HEK293 (cell line): ENCODE results near the gene RPS6KA5.
"Not testable (repeated sequence)": the region's sequence is repeated elsewhere in the genome, so short reads cannot be mapped to it uniquely, and the experiment has no call there.

Source experiments
- CTCF ChIA-PET: fragments of 350-600 bp; formaldehyde crosslinking; extraction: SDS; loops from one replicate; lab custom pipeline; 2021; ENCODE audit warnings: antibody characterized with exemption; lab: Yijun Ruan, JAX
- POLR2A ChIA-PET: fragments of 300-600 bp; formaldehyde crosslinking; extraction: SDS; loops from one replicate; lab custom pipeline; 2020; ENCODE audit warnings: antibody characterized with exemption, inconsistent platforms; lab: Yijun Ruan, JAX
- H3K27ac ChIP-seq: fragments of 200-500 bp; sonication (Bioruptor generic); 2 replicates; pipeline ENCODE4 v1.5.1; 2014; ENCODE audit warnings: low read depth, low read length, control low read depth, inconsistent platforms; ENCODE audit errors: extremely low read depth
- H3K36me3 ChIP-seq, 2 experiments: fragments of 200-500 bp in 1 of 2; sonication (Bioruptor generic) in 1 of 2; 1 replicate in 1 of 2; 2 replicates in 1 of 2; pipeline ENCODE4 v1.5.1; 2014 to 2017; ENCODE audit warnings: inconsistent platforms in 2 of 2, low read length in 2 of 2; ENCODE audit not compliant: control insufficient read depth in 2 of 2, insufficient read depth in 1 of 2
- H3K4me1 ChIP-seq: fragments of 200-500 bp; sonication (Bioruptor generic); 2 replicates; pipeline ENCODE4 v1.5.1; 2014; ENCODE audit warnings: mild to moderate bottlenecking, low read length, inconsistent platforms; ENCODE audit not compliant: control insufficient read depth, insufficient read depth
- H3K4me3 ChIP-seq: 2 replicates; pipeline ENCODE4 v1.5.1; 2011; ENCODE audit warnings: low read depth, mild to moderate bottlenecking, control low read depth, low read length, moderate library complexity
- H3K9me3 ChIP-seq: fragments of 200-500 bp; sonication (Bioruptor generic); 2 replicates; pipeline ENCODE4 v1.5.1; 2014; ENCODE audit warnings: low read depth, low read length, inconsistent platforms; ENCODE audit not compliant: control insufficient read depth, insufficient read depth
- BCL11B ChIP-seq: fragments of 450-650 bp; formaldehyde crosslinking; IDR thresholded peaks from 2 replicates; pipeline ENCODE4 v1.5.1; 2016; ENCODE audit warnings: low read depth, missing biosample characterization, missing genetic modification characterization
- EGR2 ChIP-seq: fragments of 450-650 bp; formaldehyde crosslinking; IDR thresholded peaks from 2 replicates; pipeline ENCODE4 v1.5.1; 2016; ENCODE audit warnings: low read depth, missing biosample characterization, missing genetic modification characterization
- GLI2 ChIP-seq: fragments of 450-650 bp; formaldehyde crosslinking; IDR thresholded peaks from 2 replicates; pipeline ENCODE4; 2017; ENCODE audit warnings: missing biosample characterization, missing genetic modification characterization, low read depth, borderline replicate concordance
- HOXD13 ChIP-seq: sonication (generic); formaldehyde crosslinking; IDR thresholded peaks from 2 replicates; pipeline ENCODE4 v1.8.0; 2022; ENCODE audit warnings: missing genetic modification reagents, borderline replicate concordance
- KLF1 ChIP-seq: fragments of 450-650 bp; formaldehyde crosslinking; IDR thresholded peaks from 2 replicates; pipeline ENCODE4 v1.5.1; 2016; ENCODE audit warnings: missing biosample characterization, missing genetic modification characterization
- MEIS1 ChIP-seq: sonication (generic); formaldehyde crosslinking; IDR thresholded peaks from 2 replicates; pipeline ENCODE4 v1.8.1; 2022; ENCODE audit warnings: missing genetic modification reagents, mild to moderate bottlenecking, borderline replicate concordance
- OSR2 ChIP-seq: fragments of 450-650 bp; formaldehyde crosslinking; IDR thresholded peaks from 2 replicates; pipeline ENCODE4 v1.5.1; 2016; ENCODE audit warnings: missing biosample characterization, missing genetic modification characterization
- RBAK ChIP-seq: fragments of 450-650 bp; formaldehyde crosslinking; IDR thresholded peaks from 2 replicates; pipeline ENCODE4 v1.5.1; 2016; ENCODE audit warnings: missing biosample characterization, missing genetic modification characterization
- REPIN1 ChIP-seq: fragments of 450-650 bp; formaldehyde crosslinking; IDR thresholded peaks from 2 replicates; pipeline ENCODE4 v1.5.1; 2017; ENCODE audit warnings: missing biosample characterization, missing genetic modification characterization, low read depth
- ZBTB1 ChIP-seq: fragments of 450-650 bp; formaldehyde crosslinking; IDR thresholded peaks from 2 replicates; pipeline ENCODE4 v1.5.1; 2016; ENCODE audit warnings: missing biosample characterization, missing genetic modification characterization
- ZBTB48 ChIP-seq: fragments of 450-650 bp; formaldehyde crosslinking; IDR thresholded peaks from 2 replicates; pipeline ENCODE4 v1.5.1; 2016; ENCODE audit warnings: missing biosample characterization, missing genetic modification characterization
- ZBTB8A ChIP-seq: fragments of 450-650 bp; formaldehyde crosslinking; IDR thresholded peaks from 2 replicates; pipeline ENCODE4 v1.5.1; 2016; ENCODE audit warnings: missing biosample characterization, missing genetic modification characterization
- ZFP41 ChIP-seq: fragments of 450-650 bp; formaldehyde crosslinking; IDR thresholded peaks from 2 replicates; pipeline ENCODE4 v1.5.1; 2016; ENCODE audit warnings: missing biosample characterization, missing genetic modification characterization, borderline replicate concordance
- ZIC2 ChIP-seq: fragments of 450-650 bp; formaldehyde crosslinking; IDR thresholded peaks from 2 replicates; pipeline ENCODE4 v1.5.1; 2016; ENCODE audit warnings: missing biosample characterization, missing genetic modification characterization
- ZNF112 ChIP-seq: fragments of 450-650 bp; formaldehyde crosslinking; IDR thresholded peaks from 2 replicates; pipeline ENCODE4 v1.5.0; 2017; ENCODE audit warnings: missing biosample characterization, missing genetic modification characterization
- ZNF211 ChIP-seq: fragments of 450-650 bp; formaldehyde crosslinking; IDR thresholded peaks from 2 replicates; pipeline ENCODE4 v1.5.1; 2016; ENCODE audit warnings: low read depth, missing biosample characterization, missing genetic modification characterization
- ZNF248 ChIP-seq: fragments of 450-650 bp; formaldehyde crosslinking; IDR thresholded peaks from 2 replicates; pipeline ENCODE4 v1.5.1; 2017; ENCODE audit warnings: missing biosample characterization, missing genetic modification characterization
- ZNF266 ChIP-seq: fragments of 450-650 bp; formaldehyde crosslinking; IDR thresholded peaks from 2 replicates; pipeline ENCODE4 v1.5.1; 2016; ENCODE audit warnings: missing biosample characterization, missing genetic modification characterization, low read depth
- ZNF514 ChIP-seq: fragments of 450-650 bp; formaldehyde crosslinking; IDR thresholded peaks from 2 replicates; pipeline ENCODE4 v1.5.1; 2016; ENCODE audit warnings: missing biosample characterization, missing genetic modification characterization
- ZNF585B ChIP-seq: fragments of 450-650 bp; formaldehyde crosslinking; IDR thresholded peaks from 2 replicates; pipeline ENCODE4 v1.5.1; 2016; ENCODE audit warnings: missing biosample characterization, missing genetic modification characterization
- ZNF624 ChIP-seq: fragments of 450-650 bp; formaldehyde crosslinking; IDR thresholded peaks from 2 replicates; pipeline ENCODE4 v1.5.1; 2017; ENCODE audit warnings: missing biosample characterization, missing genetic modification characterization
- ZNF677 ChIP-seq: fragments of 450-650 bp; IDR thresholded peaks from 2 replicates; pipeline ENCODE4 v1.5.0; 2018; ENCODE audit warnings: missing biosample characterization, mild to moderate bottlenecking, missing genetic modification characterization, moderate library complexity
- ZNF785 ChIP-seq: fragments of 450-650 bp; formaldehyde crosslinking; IDR thresholded peaks from 2 replicates; pipeline ENCODE4 v1.5.1; 2016; ENCODE audit warnings: missing biosample characterization, missing genetic modification characterization
- ZNF791 ChIP-seq: fragments of 450-650 bp; formaldehyde crosslinking; IDR thresholded peaks from 2 replicates; pipeline ENCODE4 v1.5.1; 2016; ENCODE audit warnings: missing biosample characterization, missing genetic modification characterization
- ZSCAN30 ChIP-seq: fragments of 450-650 bp; IDR thresholded peaks from 2 replicates; pipeline ENCODE4 v1.5.1; 2018; ENCODE audit warnings: missing biosample characterization, mild to moderate bottlenecking, missing genetic modification characterization, moderate library complexity
- TF ChIP-seq, protein P1 (sequence below): fragments of 450-650 bp; formaldehyde crosslinking; IDR thresholded peaks from 2 replicates; pipeline ENCODE4 v1.5.1; 2016; ENCODE audit warnings: missing biosample characterization, missing genetic modification characterization, borderline replicate concordance
- TF ChIP-seq, protein P2 (sequence below): fragments of 450-650 bp; formaldehyde crosslinking; IDR thresholded peaks from 2 replicates; pipeline ENCODE4 v1.5.1; 2017; ENCODE audit warnings: missing biosample characterization, missing genetic modification characterization
- TF ChIP-seq, protein P3 (sequence below): fragments of 450-650 bp; formaldehyde crosslinking; IDR thresholded peaks from 2 replicates; pipeline ENCODE4 v1.5.1; 2016; ENCODE audit warnings: missing biosample characterization, missing genetic modification characterization
- TF ChIP-seq, protein P4 (sequence below): fragments of 450-650 bp; formaldehyde crosslinking; IDR thresholded peaks from 2 replicates; pipeline ENCODE4 v1.5.1; 2017; ENCODE audit warnings: missing biosample characterization, missing genetic modification characterization
- TF ChIP-seq, protein P5 (sequence below): fragments of 450-650 bp; formaldehyde crosslinking; IDR thresholded peaks from 2 replicates; pipeline ENCODE4; 2016; ENCODE audit warnings: missing biosample characterization, missing genetic modification characterization

Gene RPS6KA5

DNA sequence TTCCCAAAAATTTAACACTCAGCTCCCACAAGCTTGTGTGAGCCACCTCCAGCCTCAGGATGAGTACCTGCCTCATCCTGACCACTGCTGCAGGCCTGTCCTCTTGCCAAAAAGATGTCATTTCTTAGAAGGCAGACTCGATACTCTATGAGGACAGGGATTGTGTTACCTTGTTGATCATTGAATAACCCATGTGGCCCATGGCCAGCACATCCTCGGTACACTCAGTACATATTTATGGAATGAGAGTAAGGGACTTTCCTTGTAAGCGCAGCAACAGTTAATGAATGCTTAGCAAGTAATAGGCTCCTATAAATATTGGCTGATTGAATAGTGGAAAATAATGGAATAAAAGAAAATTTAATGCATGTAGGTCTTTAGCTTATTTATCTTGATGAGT, 38.1 kb upstream of the RPS6KA5 start (continued):
- TF ChIP-seq ZNF514 (tag by site-specific recombination) (no peak), GLI2 (no peak), ZNF624 (tag by site-specific recombination) (no peak), ZFP41 (tag by site-specific recombination) (no peak), EGR2 (tag by site-specific recombination) (no peak), BCL11B (tag by site-specific recombination) (no peak), OSR2 (tag by site-specific recombination) (no peak)
- TF ChIP-seq, protein P1, sequence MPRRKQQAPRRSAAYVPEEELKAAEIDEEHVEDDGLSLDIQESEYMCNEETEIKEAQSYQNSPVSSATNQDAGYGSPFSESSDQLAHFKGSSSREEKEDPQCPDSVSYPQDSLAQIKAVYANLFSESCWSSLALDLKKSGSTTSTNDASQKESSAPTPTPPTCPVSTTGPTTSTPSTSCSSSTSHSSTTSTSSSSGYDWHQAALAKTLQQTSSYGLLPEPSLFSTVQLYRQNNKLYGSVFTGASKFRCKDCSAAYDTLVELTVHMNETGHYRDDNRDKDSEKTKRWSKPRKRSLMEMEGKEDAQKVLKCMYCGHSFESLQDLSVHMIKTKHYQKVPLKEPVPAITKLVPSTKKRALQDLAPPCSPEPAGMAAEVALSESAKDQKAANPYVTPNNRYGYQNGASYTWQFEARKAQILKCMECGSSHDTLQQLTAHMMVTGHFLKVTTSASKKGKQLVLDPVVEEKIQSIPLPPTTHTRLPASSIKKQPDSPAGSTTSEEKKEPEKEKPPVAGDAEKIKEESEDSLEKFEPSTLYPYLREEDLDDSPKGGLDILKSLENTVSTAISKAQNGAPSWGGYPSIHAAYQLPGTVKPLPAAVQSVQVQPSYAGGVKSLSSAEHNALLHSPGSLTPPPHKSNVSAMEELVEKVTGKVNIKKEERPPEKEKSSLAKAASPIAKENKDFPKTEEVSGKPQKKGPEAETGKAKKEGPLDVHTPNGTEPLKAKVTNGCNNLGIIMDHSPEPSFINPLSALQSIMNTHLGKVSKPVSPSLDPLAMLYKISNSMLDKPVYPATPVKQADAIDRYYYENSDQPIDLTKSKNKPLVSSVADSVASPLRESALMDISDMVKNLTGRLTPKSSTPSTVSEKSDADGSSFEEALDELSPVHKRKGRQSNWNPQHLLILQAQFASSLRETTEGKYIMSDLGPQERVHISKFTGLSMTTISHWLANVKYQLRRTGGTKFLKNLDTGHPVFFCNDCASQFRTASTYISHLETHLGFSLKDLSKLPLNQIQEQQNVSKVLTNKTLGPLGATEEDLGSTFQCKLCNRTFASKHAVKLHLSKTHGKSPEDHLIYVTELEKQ (tag by site-specific recombination) = no peak
- TF ChIP-seq, protein P2, sequence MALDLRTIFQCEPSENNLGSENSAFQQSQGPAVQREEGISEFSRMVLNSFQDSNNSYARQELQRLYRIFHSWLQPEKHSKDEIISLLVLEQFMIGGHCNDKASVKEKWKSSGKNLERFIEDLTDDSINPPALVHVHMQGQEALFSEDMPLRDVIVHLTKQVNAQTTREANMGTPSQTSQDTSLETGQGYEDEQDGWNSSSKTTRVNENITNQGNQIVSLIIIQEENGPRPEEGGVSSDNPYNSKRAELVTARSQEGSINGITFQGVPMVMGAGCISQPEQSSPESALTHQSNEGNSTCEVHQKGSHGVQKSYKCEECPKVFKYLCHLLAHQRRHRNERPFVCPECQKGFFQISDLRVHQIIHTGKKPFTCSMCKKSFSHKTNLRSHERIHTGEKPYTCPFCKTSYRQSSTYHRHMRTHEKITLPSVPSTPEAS (tag by site-specific recombination) = no peak
- TF ChIP-seq, protein P3, sequence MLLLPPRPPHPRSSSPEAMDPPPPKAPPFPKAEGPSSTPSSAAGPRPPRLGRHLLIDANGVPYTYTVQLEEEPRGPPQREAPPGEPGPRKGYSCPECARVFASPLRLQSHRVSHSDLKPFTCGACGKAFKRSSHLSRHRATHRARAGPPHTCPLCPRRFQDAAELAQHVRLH (tag by site-specific recombination) = no peak

DNA sequence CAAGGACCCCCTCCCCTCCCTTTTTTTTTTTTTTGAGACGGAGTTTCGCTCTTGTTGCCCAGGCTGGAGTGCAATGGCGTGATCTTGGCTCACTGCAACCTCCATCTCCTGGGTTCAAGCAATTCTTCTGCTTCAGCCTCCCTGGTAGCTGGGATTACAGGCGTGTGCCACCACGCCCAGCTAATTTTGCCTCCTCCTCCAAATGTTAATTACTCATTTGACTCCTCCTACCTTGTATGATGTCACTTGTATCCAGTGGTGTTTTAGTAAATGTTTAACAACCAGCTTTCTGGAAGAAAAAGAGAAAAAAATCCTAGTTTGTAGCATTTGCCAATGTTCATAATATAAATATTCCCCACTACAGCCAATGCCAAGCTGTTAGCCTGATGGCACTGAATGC, 37.2 kb upstream of the RPS6KA5 start:
- H3K4me1 ChIP-seq, POLR2A ChIA-PET, H3K27ac ChIP-seq, H3K4me3 ChIP-seq, H3K9me3 ChIP-seq, H3K36me3 ChIP-seq: not testable (repeated sequence)
- CTCF ChIA-PET = interaction anchor here (0.6 to 2.1 kb wide), 2 partner anchors 32 to 42 kb away, joined by 3 to 7 read pairs; no protein-coding TSS in a partner anchor

DNA sequence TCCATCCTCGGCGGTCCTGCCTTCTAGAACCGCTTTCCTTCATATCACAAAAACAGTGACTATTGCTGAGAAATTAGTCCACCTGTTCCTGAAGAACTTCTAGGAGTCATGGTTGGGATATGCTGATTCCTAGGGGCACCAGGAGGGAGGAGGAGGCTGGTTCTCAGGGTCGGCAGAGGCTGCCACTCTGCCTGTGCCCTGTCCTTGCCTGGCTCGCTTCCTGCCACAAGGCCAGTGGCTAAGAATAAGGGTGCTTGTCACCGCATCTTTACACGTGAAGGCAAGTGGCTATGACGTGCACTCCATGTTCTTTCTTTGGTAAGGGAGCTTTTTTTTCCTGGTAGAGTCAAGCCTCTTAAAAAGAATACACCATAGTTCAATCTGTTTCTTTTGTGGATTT, 34.7 kb upstream of the RPS6KA5 start:
- no peaks in the 10 kb centered on the region for H3K4me1 ChIP-seq
- ChIA-PET POLR2A (no interaction called here), CTCF (interaction anchor here (0.9 kb wide), 1 partner anchor 78 kb away, joined by 3 read pairs; no protein-coding TSS in a partner anchor)
- H3K36me3 ChIP-seq = no peaks in the 10 kb centered on the region
- TF ChIP-seq ZBTB8A (tag by site-specific recombination) = no peak
- TF ChIP-seq ZNF211 (tag by site-specific recombination) = no peak
- TF ChIP-seq ZNF112 (tag by site-specific recombination) = no peak
- no peak for TF ChIP-seq ZNF791 (tag by site-specific recombination)
- TF ChIP-seq ZIC2 (tag by site-specific recombination) = no peak
- TF ChIP-seq ZNF266 (tag by site-specific recombination) = no peak
- TF ChIP-seq ZNF248 = no peak
- TF ChIP-seq ZNF585B (tag by site-specific recombination) = no peak
- no peak for TF ChIP-seq ZNF677 (tag by site-specific recombination)
- TF ChIP-seq, protein P4, sequence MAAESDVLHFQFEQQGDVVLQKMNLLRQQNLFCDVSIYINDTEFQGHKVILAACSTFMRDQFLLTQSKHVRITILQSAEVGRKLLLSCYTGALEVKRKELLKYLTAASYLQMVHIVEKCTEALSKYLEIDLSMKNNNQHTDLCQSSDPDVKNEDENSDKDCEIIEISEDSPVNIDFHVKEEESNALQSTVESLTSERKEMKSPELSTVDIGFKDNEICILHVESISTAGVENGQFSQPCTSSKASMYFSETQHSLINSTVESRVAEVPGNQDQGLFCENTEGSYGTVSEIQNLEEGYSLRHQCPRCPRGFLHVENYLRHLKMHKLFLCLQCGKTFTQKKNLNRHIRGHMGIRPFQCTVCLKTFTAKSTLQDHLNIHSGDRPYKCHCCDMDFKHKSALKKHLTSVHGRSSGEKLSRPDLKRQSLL (tag by site-specific recombination) = no peak
- TF ChIP-seq KLF1 (tag by site-specific recombination) = no peak
- no peak for TF ChIP-seq REPIN1
- TF ChIP-seq MEIS1 (CRISPR knock-in tag) = no peak
- no peak for TF ChIP-seq ZBTB1 (tag by site-specific recombination)
- TF ChIP-seq, protein P5, sequence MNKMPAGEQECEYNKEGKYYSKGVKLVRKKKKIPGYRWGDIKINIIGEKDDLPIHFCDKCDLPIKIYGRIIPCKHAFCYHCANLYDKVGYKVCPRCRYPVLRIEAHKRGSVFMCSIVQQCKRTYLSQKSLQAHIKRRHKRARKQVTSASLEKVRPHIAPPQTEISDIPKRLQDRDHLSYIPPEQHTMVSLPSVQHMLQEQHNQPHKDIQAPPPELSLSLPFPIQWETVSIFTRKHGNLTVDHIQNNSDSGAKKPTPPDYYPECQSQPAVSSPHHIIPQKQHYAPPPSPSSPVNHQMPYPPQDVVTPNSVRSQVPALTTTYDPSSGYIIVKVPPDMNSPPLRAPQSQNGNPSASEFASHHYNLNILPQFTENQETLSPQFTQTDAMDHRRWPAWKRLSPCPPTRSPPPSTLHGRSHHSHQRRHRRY (tag by site-specific recombination) = no peak
- TF ChIP-seq RBAK (tag by site-specific recombination) = no peak
- TF ChIP-seq ZSCAN30 (tag by site-specific recombination) = no peak
- no peak for TF ChIP-seq HOXD13
- no peak for TF ChIP-seq ZBTB48 (tag by site-specific recombination)
- TF ChIP-seq ZNF785 (tag by site-specific recombination) = no peak
- no peak overlapping the region for H3K4me3 ChIP-seq
- no peak overlapping the region for H3K27ac ChIP-seq
- H3K9me3 ChIP-seq = no peaks in the 10 kb centered on the region
